GF-D8 (cell line): ENCODE data around the gene CBLB.
"Not testable (repeated sequence)": the region's sequence is repeated elsewhere in the genome, so short reads cannot be mapped to it uniquely, and the experiment has no call there.

Experiments used
- DNase-seq: peaks from one replicate; lab custom pipeline; 2025; lab: John Stamatoyannopoulos, UW

CBLB gene

DNA sequence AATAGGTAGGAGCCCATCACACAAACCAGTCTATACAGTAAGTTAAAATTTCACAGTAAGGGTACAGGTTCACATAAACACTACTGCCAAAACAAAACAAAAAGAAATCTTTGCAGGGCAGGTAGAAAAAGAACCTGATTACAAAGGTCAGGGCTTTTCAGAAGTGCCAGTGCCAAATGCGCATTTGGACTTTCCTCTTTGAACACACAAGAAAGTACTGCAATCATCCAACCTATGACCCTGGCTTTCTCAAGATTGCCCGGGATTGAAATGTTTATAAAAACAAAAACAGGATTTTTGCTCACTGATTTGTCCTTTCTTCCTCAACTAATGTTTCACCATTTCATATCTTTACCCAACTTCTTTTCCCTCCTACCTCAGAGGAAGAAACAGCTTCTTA is 47.4 kb downstream of the CBLB start:
- no peak for DNase-seq

DNA sequence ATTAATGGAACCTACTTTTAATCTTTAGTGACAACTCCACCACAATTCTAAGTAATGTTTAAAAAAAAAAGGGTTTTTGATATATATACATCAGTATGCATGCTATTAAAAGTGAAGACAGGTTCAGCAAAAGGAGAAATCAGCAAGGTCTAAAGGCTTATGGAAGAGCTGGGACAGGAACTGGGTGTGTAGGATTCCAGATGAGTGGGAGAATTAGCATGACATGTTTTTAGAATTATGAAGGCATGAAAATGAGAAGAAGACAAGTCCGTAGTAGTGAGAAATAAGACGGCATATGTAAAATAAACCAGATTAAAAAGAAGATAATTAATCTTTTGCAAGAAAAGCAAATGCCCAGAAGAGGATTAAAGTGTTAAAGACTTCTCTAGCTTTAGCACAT is 52.0 kb downstream of the CBLB start:
- DNase-seq: no peak

DNA sequence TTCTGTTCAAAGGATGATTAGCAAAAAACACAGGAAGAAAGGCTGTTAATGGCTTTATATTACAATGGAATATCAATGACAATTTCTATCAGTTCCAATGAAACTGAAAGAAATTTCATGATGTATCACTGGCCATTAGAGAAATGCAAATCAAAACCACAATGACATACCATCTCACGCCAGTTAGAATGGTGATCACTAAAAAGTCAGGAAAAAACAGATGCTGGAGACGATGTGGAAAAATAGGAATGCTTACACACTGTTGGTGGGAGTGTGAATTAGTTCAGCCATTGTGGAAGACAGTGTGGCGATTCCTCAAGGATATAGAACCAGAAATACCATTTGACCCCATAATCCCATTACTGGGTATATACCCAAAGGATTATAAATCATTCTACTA is 53.5 kb downstream of the CBLB start:
- DNase-seq: not testable (repeated sequence)

DNA sequence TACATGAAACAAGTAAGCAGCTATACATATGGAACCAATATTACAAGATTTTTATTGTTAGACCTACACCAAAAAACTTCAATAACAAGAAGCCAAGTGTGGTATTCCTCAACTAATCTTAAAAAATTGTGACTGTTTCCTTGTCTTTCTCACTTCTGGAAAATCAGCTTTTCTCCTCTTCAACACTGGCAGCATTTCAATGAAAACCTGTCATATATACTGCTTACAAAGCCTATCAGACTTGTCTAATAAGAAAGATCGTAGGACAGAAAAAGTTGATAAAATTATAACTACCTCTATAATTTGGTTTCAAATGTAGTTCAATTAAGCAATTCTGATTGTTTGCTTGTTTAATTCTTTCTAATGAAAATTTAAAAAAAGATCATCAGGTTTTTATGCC is 55.1 kb downstream of the CBLB start:
- no peak for DNase-seq

DNA sequence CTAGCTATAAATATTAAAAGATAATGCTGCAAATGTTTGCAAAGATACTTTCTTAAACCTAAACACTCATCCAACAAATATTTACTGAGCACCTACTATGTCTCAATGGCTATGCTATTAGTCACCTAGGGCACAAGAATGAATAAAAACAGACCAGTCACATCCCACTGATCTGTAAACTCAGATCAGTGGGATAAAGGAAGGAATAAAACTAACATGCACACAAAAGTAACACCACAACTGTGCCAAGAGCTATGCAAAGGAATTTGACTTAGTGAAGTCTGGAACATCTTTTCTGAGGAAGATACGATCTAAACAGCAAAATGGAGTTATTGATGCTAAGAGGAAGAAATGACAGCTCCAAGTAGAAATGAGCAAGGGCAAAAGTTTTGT is 56.6 kb downstream of the CBLB start:
- DNase-seq: no peak

DNA sequence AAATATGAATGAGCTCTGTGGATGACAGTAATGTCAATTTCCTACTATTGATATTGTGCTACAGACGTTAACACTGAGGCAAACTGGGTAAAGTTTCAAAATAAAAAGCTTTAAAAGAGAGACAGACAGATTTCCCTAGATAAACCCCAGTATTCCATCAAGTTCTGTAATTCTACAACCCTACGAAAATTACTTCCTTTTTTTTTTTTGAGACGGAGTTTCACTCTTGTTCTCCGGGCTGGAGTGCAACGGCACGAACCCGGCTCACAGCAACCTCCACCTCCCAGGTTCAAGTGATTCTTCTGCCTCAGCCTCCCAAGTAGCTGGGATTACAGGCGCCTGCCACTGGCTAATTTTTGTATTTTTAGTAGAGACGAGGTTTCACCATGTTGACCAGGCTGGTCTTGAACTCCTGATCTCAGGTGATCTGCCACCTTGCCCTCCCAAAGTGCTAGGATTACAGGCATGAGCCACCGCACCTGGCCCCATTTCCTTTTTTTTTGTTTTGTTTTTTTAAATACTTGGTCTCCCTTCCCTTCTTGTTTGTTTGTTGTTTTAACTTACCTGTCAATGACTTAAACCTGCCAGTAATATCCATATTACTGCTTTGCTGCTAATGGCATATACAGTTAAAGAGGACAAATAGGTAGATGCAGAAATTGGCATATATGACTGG is 57.2 kb downstream of the CBLB start:
- no peak for DNase-seq

DNA sequence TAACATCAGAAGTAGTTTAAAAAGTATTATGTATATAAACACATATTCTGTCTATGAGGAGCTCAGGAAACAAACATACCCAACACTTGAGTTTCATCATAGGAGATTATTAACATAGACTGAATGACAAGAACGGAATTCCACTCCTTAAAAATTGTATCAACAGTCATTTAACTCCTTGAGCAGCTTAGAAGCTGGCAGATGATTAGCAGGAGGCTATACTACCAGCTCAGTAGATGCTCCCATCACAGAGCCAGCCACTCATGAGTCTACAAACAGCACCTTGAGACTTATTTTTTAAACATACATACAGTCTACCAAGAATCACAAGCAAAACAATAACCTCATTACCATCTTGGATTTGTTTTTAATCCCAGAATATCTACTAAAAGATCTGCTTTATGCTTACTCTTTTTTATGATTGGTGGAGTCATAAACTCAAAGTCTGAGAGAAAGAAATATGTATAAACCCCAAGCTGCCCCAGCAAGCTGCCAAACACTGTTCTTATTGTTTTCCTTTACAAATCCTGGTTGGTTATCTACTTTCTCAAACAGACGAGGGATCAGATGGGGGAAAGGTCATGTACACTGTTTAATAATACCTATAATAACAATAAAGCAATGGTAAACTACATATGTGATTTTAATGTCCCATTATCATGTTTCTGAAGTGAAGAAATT is 59.5 kb downstream of the CBLB start:
- no peak for DNase-seq

DNA sequence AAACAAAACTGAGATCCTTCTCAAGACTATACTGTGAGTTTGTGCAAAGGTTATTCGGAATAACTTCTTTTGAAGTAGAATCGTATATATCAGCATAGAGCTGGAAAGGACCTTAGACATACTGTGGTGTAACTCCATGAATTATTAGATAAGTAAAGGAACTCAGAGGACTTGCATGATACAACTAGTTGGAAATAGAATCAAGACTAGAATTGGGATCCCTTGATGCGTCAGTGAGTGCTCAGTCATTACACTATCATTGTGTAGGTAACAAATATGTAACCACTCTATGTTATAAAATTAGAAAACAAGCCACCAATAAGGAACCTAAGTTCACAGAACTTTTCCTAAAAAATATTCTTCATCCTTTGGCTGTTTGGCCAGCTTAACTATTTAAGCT is 61.1 kb downstream of the CBLB start:
- no peak for DNase-seq

DNA sequence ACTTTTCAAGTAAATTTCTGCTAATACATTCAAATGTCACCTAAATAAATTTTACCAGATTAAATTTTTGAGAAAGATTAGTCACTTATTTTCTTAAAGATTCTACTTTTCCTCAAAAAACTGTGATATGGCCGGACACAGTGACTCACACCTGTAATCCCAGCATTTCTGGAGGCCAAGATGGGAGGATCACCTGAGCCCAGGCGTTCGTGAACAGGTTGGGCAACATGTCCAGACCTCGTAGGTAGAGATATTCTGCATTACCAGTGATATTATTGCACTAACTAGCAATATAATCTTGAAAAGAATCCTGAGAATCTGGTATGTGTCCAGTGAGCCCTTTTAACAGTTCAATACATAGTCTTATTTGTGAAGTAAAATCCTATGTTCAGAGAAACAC is 61.7 kb downstream of the CBLB start:
- no peak for DNase-seq

DNA sequence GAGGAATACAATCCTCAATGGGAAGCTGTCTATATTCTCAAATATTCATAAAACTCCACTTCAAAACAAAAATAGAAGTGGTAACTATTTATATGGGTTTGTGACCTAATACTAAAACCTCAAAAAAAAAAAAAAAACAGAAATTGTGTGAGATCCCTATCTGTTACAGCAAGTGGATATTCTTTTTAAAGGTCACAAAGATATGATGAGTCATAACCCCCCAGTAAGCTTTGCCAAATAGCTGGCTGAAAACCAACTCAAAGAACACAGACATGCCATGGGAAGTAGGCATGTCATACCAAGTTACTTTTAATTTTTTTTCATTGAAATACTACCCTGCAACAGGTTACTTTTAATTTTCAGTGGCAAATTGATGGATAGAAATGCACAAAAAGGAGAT is 62.5 kb downstream of the CBLB start:
- DNase-seq: peak; percentile 67

DNA sequence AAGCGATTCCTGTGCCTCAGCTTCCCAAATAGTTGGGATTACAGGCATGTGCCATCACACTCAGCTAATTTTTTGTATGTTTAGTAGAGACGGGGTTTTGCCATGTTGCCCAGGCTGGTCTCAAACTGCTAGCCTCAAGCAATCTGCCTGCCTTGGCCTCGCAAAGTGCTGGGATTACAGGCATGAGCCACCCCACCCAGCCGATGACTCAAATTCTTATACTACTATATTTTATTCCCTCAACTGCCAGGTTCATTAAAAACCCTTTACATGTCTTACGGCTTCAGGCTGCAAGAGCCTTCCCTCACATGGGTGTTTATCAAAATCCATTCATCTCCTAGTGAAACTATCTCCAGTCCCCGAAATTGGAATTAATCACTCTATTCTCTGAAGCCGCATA is 63.4 kb downstream of the CBLB start:
- no peak for DNase-seq

DNA sequence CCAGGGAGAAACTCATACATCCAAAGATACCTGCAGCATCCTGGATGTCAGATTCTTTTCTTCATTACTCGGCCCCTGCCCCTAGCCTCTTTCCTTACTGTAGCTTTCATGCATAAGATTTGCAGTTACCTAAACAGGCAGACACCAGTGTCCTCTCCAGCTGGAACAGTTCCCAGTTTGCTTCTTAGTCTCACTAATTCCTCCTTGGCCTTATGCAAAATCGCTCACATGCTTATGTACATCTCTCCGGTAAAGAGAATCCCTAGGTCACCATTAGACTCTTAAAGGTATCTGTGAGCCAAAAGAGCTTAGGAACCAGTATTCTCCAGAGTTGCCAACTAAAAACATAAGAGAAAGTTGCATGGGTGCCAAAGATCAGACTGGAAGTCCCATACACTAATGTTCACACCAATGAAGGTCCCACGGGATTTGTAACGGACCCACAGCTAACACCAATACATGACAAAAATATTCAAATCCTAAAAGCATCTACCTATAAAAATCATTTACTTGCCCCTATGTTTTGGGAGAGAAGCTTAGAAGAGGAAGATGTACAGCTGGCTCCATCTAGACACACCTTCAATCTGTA is 66.6 kb downstream of the CBLB start:
- no peak for DNase-seq

DNA sequence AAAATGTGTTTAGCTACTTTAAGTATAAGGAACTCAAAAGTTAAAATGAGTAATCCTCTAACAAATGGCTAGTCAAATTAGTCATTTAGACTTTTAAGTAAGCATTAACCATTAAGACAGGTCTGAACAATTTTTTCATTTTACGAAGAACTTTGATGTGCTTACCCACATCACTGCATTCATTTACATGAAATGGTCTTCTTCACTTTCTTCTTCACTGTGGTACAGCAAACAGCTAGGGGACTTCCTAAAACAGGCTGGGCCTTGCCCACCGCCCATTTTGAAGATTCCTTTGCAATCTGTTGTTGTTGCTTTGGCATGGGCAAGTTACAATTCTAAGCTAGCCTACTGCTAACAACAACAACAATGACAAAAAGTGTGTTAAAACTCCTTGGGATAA is 67.4 kb downstream of the CBLB start:
- no peak for DNase-seq

DNA sequence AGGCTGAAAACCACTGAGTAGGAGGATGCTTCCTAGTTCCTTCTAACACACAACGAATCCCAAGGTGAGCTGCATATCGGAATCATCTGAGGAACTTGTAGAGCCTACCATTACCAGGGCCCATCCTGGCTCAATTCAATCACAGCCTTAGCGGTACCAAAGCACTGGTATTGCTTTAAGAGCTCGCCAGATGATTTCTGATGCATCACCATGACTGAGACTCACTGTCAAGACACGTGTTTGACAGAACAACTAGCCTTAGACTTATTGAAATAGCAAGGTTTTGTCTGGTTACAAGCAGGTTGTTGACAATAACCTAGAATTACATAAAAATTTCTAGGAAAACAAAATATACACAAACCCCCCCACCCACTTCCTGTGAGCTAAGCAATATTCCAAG is 68.5 kb downstream of the CBLB start:
- DNase-seq: no peak

DNA sequence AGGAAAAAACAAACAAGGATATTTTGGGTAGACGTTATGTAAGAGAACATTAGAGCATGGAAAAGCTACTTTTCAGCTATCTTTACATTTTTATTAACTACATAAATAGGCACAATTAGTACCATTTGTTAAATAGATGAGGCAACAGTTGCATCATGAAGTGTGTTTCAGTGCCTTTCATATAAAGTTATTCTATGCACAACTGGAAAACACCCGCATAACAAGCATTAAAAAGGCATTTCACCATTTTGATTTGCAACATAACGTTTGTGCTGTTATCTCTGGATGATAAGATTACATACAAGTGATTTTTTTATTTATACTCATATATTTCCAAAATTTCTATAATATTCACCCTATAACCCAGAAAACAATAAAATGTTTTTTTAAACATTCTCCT is 69.5 kb downstream of the CBLB start:
- no peak for DNase-seq

DNA sequence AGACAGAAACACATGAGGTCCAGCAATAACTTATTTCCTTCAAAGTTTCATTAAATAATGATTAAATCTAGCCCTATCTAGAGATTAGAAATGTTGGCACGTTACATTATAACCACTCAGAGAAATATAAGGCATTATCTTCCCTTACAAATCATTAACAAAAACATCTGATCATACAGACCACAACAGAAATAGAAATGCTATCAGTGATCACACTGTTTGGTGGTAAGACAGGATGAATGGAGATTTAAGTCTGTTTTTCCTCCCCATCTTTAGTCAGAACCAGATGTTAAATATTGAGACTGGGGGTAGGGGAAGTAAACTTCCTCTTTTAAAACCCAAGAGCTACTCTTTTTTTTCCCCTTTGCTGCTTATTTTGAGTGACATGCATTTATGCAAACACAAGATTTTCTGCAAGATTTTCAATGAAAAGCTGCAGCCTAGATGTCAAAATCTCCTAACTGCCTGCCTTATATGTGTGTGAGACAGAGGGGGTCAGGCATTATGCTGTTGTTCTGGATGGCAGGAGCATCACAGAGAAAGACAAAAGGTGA is 70.4 kb downstream of the CBLB start:
- peak; percentile 45 for DNase-seq

DNA sequence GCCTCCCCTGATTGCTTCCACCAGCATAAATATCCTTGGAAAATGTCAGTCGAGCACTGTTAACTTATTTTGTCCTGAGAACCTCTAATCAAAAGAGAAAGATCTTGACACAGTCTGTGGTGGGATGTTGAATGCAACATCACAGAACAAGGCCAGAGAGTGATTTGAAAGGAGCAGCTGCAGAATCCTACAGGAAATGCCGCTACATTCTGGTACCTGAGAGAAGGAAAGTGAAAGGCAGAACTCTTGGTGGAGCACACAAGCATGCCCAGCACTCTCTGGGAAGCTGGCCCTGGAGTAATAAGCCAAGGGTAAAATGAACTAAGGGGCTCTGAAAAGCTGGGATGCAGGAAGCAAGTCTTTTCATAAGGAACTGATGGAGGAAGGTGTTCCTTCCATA is 75.8 kb downstream of the CBLB start:
- no peak for DNase-seq

DNA sequence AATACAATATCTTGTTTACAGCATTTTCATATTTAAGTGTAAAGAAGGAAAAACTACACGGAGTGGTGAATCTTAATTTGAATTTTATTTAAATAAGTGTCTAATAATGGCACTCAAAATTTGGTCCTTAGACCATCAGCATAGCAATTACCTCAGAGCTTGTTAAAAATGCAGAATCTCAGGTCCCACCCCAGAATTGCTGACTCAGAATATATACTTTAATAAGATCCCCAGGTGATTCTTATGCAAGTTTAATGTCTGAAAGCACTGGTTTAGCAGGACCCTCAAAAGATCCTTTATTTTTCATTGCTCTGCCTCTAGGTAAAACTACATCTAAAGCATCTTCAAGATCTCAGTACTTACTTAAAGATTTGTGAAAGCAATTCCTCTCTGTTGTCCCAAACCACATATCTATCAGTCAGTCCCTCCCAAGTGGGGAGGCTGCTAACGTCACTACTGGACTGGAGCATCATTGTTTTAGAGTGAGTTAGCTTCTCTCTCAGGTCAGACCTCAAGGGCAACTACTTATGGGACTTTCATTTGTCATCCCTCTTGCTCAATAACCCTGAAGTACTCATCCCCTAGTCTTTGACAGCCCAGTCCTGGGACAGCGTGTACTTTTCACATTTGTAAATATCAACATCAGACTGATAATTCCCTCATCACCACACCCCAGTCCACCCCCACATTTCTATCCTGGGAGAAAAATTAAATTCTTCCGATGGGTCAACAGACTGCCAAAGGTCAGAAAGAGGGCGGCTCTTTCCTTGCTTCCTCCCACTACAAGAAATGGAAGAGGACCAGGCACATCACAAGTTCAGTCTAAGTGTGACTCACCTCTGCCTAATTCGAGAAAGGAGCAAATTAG is 76.7 kb downstream of the CBLB start:
- DNase-seq: no peak

DNA sequence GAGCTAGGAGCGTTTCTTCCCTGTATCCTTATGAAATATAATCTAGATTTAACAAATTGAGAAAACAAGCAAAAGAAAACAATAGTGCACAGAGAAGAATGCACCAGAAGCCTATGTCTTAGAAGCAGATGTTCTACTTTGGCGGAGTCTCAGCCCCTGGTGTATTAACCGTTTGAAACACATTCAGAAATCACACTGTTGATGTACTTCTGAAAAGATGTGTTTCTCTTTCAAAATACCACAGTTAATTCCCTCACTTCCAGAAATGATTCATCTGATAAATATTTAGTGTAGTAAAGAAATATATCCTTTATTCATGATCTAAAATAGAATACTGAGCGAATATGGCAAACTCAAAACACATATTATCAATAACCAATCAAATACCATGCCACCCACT is 77.7 kb downstream of the CBLB start:
- no peak for DNase-seq

DNA sequence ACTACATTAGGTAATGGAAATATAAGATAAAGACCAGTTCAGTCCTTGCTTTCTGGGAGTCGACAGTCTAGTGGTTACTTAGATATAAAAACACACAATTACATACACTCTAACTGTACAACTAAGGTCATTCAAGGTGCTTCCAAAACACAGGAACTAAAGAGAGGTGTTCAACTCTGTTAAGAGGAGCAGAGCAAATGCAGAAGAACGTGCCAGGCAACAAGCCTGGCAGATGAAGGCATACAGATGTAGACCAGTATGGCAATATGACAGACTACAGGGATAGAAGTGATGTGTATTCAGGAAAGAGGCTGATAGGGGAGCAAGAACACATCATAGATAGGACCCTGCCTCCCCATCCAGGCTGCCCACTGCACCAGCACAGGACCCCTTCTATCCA is 78.3 kb downstream of the CBLB start:
- no peak for DNase-seq

DNA sequence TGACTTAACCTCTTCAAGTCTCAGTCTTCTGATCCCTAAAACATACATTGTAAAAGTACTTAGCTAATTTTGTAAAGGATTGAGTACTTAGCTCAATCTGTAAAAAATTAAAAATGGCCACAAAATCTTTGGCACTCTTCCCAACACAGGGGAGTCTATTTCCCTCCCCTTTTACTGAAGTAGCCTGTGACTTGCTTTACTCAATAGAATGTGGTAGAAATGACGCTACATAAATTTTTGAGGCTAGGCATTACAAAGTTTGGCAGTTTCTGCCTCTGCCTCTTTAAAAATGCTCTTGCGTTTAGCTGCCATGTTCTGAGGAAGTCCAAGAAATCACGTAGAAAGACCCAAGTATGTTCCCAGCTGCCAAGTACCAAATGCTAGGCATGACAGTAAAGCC is 80.2 kb downstream of the CBLB start:
- DNase-seq: no peak

DNA sequence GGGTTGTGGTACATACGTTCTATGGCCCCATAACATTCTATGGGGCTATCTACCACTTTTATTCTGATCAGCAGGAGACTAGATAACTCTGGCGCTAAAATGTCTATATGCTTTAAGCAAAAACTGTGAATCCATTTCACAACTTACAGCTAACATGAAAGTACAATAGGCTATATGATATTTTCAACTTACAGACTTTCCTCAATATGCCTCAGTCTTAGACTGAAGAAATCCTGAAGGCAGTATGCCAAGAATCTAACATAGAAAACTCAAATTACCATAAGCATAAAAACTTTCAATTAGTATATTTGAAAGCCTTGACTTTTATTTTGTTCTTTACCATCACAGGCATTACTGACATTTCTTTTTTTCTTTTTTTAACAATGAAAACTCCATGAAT is 81.4 kb downstream of the CBLB start:
- no peak for DNase-seq

DNA sequence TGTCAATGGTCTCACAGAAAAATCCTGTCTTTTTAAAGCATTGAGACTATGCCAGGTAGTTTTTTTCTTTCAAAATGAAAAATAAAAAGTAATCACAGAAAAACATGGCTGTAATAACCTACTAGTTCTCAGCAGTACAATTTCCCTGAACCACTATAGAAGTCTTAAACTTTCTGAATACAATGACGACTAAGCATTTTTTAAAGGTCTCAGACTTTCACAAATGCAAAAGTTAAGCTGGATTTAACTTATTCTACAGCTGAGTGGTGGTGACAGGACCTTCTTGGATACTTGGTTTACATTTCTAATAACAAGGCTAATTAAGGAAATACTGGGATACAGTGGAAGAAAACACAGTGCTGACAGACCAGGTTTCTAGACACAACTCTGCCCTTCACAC is 81.8 kb downstream of the CBLB start:
- no peak for DNase-seq
